Endodermal cell (in vitro differentiated cells): Measurements from ENCODE around the gene SPCS2. TPM values are rescaled to one million over a fixed set of nuclear protein-coding genes. Genes with fewer than 3 reads are reported as not detected.
A peak's percentile ranks its signal among the peaks of the same experiment; 100 is the strongest.

Experiments used
- DNase-seq: peaks from one replicate; pipeline ENCODE4 v3.0.0-alpha.2; 2017
- H3K27ac ChIP-seq: 2 replicates; pipeline ENCODE4 v1.5.1; 2013; ENCODE audit warnings: mild to moderate bottlenecking, low read depth, low read length, moderate library complexity
- H3K27me3 ChIP-seq: 2 replicates; pipeline ENCODE4 v1.6.1; 2013; ENCODE audit warnings: mild to moderate bottlenecking, low read length, moderate library complexity; ENCODE audit not compliant: insufficient read depth, control insufficient read depth, poor library complexity, severe bottlenecking
- H3K36me3 ChIP-seq: 2 replicates; pipeline ENCODE4 v1.7.0; 2013; ENCODE audit warnings: mild to moderate bottlenecking, low read length, moderate library complexity; ENCODE audit not compliant: control insufficient read depth, insufficient read depth
- H3K4me1 ChIP-seq: one replicate; pipeline ENCODE4 v1.7.0; 2013; ENCODE audit warnings: low read length; ENCODE audit not compliant: control insufficient read depth, insufficient read depth
- H3K4me3 ChIP-seq: 2 replicates; pipeline ENCODE4 v1.5.1; 2013; ENCODE audit warnings: mild to moderate bottlenecking, low read length, moderate library complexity
- H3K9ac ChIP-seq: 2 replicates; pipeline ENCODE4 v1.6.1; 2013; ENCODE audit warnings: mild to moderate bottlenecking, low read length, moderate library complexity; ENCODE audit not compliant: poor library complexity, severe bottlenecking; ENCODE audit errors: extremely low read depth
- H3K9me3 ChIP-seq: 2 replicates; pipeline ENCODE4 v1.6.1; 2013; ENCODE audit warnings: mild to moderate bottlenecking, low read length, moderate library complexity; ENCODE audit not compliant: control insufficient read depth
- H3K27ac Mint-ChIP-seq: 2 replicates; pipeline ENCODE4 v1.8.0; 2020; ENCODE audit warnings: mixed read lengths
- H3K27me3 Mint-ChIP-seq: 2 replicates; pipeline ENCODE4 v1.8.0; 2021; ENCODE audit warnings: mild to moderate bottlenecking, mixed read lengths; ENCODE audit not compliant: insufficient read depth
- H3K36me3 Mint-ChIP-seq: 2 replicates; pipeline ENCODE4 v1.8.0; 2020; ENCODE audit warnings: low read depth, mixed read lengths
- H3K4me1 Mint-ChIP-seq: 2 replicates; pipeline ENCODE4 v1.8.0; 2020; ENCODE audit warnings: mixed read lengths
- H3K4me3 Mint-ChIP-seq: 2 replicates; pipeline ENCODE4 v1.8.0; 2020; ENCODE audit warnings: mild to moderate bottlenecking, moderate library complexity, mixed read lengths
- H3K9me3 Mint-ChIP-seq: 2 replicates; pipeline ENCODE4 v1.8.0; 2020; ENCODE audit warnings: mild to moderate bottlenecking, mixed read lengths
- WGBS, 2 experiments: methylation state at CpG; one replicate each; pipeline versions ENCODE4 v1.1.5 to v1.1.7; 2013; ENCODE audit warnings: missing lambda C conversion rate in 2 of 2, mixed read lengths in 1 of 2; ENCODE audit not compliant: insufficient coverage in 1 of 2, insufficient read length in 1 of 2; 5-methylcytosine and 5-hydroxymethylcytosine counted together
- total RNA-seq, 2 donors: library from RNA; stranded (reverse); fragmentation: NEBNext Ultra II Directional in 1 of 2; extraction: Animal tissue kit (Norgen Biotek cat#: 25700) in 1 of 2; gene quantifications; 2 replicates in 1 of 2; 3 replicates in 1 of 2; pipeline ENCODE4 v1.2.1, GENCODE V29; 2021
- TF ChIP-seq, protein P1 (sequence below): fragments of 200-600 bp; sonication (generic); conservative IDR thresholded peaks from 2 replicates; pipeline ENCODE4 v1.5.0; 2021; ENCODE audit warnings: antibody characterized with exemption, mild to moderate bottlenecking

SPCS2 gene
- total RNA-seq, 2 donors from 2014 or later = 131 to 141 TPM

DNA sequence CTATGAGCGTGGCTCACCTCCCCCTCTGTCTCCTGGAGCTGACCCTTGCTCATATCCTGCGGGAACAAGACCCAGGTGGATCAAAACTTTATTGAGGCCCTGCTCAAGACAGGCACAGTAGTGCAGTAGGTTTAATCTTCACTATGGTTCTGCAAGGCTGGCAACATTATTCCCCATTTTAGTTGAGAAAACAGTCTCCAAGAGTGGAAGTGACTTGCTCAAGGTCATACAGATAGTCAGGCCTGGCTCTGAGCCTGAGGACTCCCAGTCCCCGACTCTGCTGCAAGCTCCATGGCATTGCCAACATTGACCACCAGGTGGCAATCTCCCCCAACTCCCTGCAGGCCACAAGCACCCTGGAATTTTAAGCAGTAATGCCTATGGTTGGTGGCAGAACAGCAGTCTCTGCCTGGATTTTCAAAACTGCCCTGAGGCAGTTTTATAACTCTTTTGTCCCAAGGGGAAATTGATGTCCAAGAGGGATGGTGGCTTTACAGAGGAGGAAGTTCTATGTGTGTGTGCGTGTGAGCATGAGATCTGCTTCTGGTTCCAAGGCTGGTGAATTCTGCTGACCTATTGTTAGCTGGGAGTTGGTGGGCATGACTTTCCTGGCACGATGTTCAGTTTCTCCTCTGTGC, 73.8 kb downstream of the SPCS2 start:
- Mint-ChIP-seq H3K27me3 (no peaks in the 10 kb centered on the region), H3K36me3 (peaks cover 5% of the 10 kb centered on the region), H3K9me3 (peaks cover 30% of the 10 kb centered on the region), H3K4me1 (no peaks in the 10 kb centered on the region), H3K27ac (no peak overlapping the region), H3K4me3 (no peak overlapping the region)
- H3K27ac ChIP-seq = no peak overlapping the region
- no peak overlapping the region for H3K9ac ChIP-seq
- no peak overlapping the region for H3K4me3 ChIP-seq
- no peaks in the 10 kb centered on the region for H3K4me1 ChIP-seq
- DNase-seq = peak; percentile 96
- WGBS, 2 experiments = 51 to 74% methylated on average over 2 to 5 of the region's 5 CpGs
- TF ChIP-seq, protein P1, sequence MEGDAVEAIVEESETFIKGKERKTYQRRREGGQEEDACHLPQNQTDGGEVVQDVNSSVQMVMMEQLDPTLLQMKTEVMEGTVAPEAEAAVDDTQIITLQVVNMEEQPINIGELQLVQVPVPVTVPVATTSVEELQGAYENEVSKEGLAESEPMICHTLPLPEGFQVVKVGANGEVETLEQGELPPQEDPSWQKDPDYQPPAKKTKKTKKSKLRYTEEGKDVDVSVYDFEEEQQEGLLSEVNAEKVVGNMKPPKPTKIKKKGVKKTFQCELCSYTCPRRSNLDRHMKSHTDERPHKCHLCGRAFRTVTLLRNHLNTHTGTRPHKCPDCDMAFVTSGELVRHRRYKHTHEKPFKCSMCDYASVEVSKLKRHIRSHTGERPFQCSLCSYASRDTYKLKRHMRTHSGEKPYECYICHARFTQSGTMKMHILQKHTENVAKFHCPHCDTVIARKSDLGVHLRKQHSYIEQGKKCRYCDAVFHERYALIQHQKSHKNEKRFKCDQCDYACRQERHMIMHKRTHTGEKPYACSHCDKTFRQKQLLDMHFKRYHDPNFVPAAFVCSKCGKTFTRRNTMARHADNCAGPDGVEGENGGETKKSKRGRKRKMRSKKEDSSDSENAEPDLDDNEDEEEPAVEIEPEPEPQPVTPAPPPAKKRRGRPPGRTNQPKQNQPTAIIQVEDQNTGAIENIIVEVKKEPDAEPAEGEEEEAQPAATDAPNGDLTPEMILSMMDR = peak; percentile 97
- H3K9me3 ChIP-seq = peaks cover 20% of the 10 kb centered on the region
- H3K27me3 ChIP-seq = peaks cover 6% of the 10 kb centered on the region
- H3K36me3 ChIP-seq = no peaks in the 10 kb centered on the region

DNA sequence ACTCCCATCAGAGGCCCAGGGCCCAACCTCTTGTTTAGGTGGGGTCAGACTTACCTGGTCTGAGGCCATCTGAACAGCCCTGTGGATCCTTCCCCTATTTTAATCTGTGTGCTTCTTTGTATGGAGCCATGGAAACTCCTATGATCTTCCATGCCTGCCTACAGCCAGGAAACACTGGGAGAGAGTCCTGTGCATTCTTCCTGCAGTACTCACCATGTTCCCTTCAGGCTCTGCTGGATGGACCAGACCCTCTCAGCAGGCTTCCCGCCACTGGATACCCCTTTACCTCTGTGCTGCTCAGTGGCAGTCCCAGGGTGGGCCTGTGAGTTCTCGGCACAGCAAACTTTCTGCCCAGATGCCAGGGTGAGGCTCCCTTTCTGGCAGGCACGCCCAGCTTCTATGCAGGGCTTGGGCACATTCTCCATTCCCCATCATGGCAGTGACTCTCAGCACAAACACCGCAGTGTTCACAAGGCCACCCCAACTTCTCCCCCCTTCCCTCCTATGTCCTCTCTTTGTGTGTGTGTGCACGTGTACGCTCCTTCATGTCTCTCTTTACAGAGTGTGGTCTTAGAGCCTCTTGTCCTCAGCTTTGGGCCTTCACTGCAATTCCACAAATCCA, 74.5 kb downstream of the SPCS2 start:
- Histone ChIP-seq H3K9ac (no peak overlapping the region), H3K4me3 (no peak overlapping the region), H3K9me3 (peaks cover 13% of the 10 kb centered on the region), H3K27ac (no peak overlapping the region), H3K27me3 (peaks cover 11% of the 10 kb centered on the region), H3K4me1 (no peaks in the 10 kb centered on the region), H3K36me3 (no peaks in the 10 kb centered on the region)
- H3K36me3 Mint-ChIP-seq = peaks cover 4% of the 10 kb centered on the region
- H3K4me3 Mint-ChIP-seq = no peak overlapping the region
- peaks cover 23% of the 10 kb centered on the region for H3K9me3 Mint-ChIP-seq
- TF ChIP-seq, protein P1 = no peak
- peaks cover 4% of the 10 kb centered on the region for H3K27me3 Mint-ChIP-seq
- no peaks in the 10 kb centered on the region for H3K4me1 Mint-ChIP-seq
- H3K27ac Mint-ChIP-seq = no peak overlapping the region
- no peak for DNase-seq
- WGBS, 2 experiments = 92 to 100% methylated on average over 2 to 6 of the region's 6 CpGs

DNA sequence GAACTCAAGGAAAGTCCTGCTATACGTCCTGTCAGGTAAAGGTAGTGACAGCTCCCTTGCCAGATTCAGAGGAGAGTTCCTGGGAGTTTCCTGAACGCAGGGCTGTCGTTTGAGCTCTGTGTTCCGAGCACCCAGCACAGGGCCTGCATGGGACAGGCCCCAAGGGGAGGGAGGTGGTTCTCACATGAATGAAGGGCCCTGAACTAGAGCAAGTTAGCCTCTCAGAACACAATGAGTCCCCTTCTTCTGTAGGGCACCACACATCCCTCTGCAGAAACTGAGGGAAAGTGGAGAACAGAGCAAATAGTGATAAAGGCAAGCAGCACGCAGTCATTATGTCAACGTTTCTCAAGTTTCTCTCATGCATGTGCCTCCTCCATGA, 75.0 kb downstream of the SPCS2 start:
- TF ChIP-seq, protein P1 = no peak
- H3K27me3 Mint-ChIP-seq = peaks cover 8% of the 10 kb centered on the region
- no peaks in the 10 kb centered on the region for H3K4me1 ChIP-seq
- WGBS, 2 experiments = 89 to 92% methylated on average over 5 to 6 of the region's 6 CpGs
- H3K9ac ChIP-seq = no peak overlapping the region
- peaks cover 18% of the 10 kb centered on the region for H3K9me3 Mint-ChIP-seq
- H3K36me3 Mint-ChIP-seq = no peaks in the 10 kb centered on the region
- no peak for DNase-seq
- peaks cover 10% of the 10 kb centered on the region for H3K9me3 ChIP-seq
- H3K27ac ChIP-seq = no peak overlapping the region
- H3K4me1 Mint-ChIP-seq = no peaks in the 10 kb centered on the region
- no peaks in the 10 kb centered on the region for H3K36me3 ChIP-seq
- no peak overlapping the region for H3K4me3 ChIP-seq
- peaks cover 16% of the 10 kb centered on the region for H3K27me3 ChIP-seq
- no peak overlapping the region for H3K27ac Mint-ChIP-seq
- no peak overlapping the region for H3K4me3 Mint-ChIP-seq
